Fibroblast of villous mesenchyme (primary cell): Measurements from ENCODE around the gene ARF3. TPM values are rescaled to one million over a fixed set of nuclear protein-coding genes. Genes with fewer than 3 reads are reported as not detected.
A peak's percentile ranks its signal among the peaks of the same experiment; 100 is the strongest.

Experiments
- DNase-seq: peaks from one replicate; pipeline ENCODE4 v3.0.0-alpha.2; 2010; ENCODE audit warnings: low read depth
- H3K4me3 ChIP-seq: 2 replicates; pipeline ENCODE4 v1.5.1; 2011; ENCODE audit warnings: low read depth, mild to moderate bottlenecking, low read length
- CTCF ChIP-seq: IDR thresholded peaks from 2 replicates; pipeline ENCODE4 v1.5.1; 2012; ENCODE audit warnings: low read depth, mild to moderate bottlenecking, low read length; ENCODE audit not compliant: insufficient read depth
- total RNA-seq: library from RNA; depleted of rRNA; stranded (reverse); fragments of >200 nt; gene quantifications from 2 replicates; pipeline ENCODE4 v1.2.3, GENCODE V29; 2012

The ARF3 gene
- total RNA-seq, 1 donor = 68.2 TPM

- TF ChIP-seq CTCF = no peak
- no peak overlapping the region for H3K4me3 ChIP-seq
- DNase-seq = no peak
Measured at GRCh38 chr12:48937170-48937569, 20.1 kb downstream of the ARF3 start.

DNA sequence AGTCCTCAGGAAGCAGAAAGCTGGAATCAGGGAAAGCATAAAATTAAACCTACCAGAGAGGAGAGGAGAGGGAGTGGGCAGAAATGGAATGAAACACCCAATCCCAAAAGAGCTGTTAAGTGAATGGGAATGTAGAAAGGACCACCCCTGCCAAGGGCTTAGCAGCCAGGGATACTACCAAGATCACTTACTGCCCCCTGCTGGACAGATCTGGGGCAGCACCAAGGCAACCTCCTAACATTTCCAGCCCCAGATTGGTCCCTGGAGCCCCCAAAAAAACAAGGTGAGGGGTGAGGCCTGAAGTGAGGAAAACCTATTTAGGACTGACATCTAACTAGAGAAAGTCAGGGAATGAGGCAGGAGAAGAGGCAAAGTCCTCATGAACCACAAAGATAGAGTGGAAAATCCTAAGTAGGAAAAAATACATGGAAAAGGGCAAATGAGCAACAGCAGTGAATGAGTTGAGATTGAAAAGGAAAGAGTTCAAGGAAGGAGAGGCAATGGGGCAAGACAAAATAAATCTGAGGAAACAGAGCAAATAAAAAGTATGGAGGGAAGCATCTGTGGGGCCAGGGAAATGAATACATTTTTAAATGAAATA, 20.8 kb downstream of the ARF3 start:
- TF ChIP-seq CTCF = peak; percentile 94
- DNase-seq = peak; percentile 76
- H3K4me3 ChIP-seq = no peak overlapping the region

DNA sequence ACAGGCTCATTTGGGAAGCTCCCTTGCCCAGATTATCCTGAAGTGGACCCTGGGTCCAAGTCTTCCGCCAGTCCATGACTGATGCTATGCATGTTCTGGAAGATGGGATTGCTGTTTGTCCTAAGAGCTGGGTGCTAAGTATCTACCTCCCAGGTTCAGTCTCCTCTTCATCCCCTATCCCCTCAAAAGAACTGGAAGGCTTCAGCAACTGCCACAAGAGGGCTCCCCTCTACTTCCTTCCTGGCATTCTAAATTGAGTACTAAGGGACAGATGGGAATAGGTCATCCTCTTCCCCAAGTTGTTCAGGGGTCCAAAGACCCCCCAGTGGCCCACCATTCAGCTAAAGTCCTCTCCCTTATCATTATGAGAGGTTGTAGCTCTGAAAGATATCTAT, 23.0 kb downstream of the ARF3 start:
- TF ChIP-seq CTCF = peak; percentile 45

GRCh38 chr12:48933664-48934311, 23.5 kb downstream of the ARF3 start:
- DNase-seq = no peak
- no peak for TF ChIP-seq CTCF
- no peak overlapping the region for H3K4me3 ChIP-seq

More for the DNA sequence above, 23.0 kb downstream of the ARF3 start:
- DNase-seq = no peak
- no peak overlapping the region for H3K4me3 ChIP-seq

GRCh38 chr12:48932878-48933277, 24.4 kb downstream of the ARF3 start:
- no peak for DNase-seq
- no peak overlapping the region for H3K4me3 ChIP-seq
- no peak for TF ChIP-seq CTCF

- no peak for TF ChIP-seq CTCF
- no peak for DNase-seq
Measured at GRCh38 chr12:48930475-48930874, 26.8 kb downstream of the ARF3 start.

More at GRCh38 chr12:48930475-48930874, 26.8 kb downstream of the ARF3 start:
- H3K4me3 ChIP-seq = no peak overlapping the region
